Mammary epithelial cell (primary cell): ENCODE results near the gene OPTC.

Experiments used
- EZH2 ChIP-seq: IDR thresholded peaks from 2 replicates; pipeline ENCODE4 v1.6.1; 2012; ENCODE audit warnings: low read length, inconsistent platforms, borderline replicate concordance
- TF ChIP-seq, protein P1 (sequence below), 2 donors: IDR thresholded peaks in 1 of 2; conservative IDR thresholded peaks in 1 of 2; 2 replicates each; pipeline ENCODE4 v1.5.1; 2011 to 2012; ENCODE audit warnings: inconsistent platforms in 2 of 2, low read length in 2 of 2, mild to moderate bottlenecking in 2 of 2, control low read depth in 1 of 2, low read depth in 1 of 2; ENCODE audit not compliant: insufficient read depth in 1 of 2; ENCODE audit errors: extremely low read depth in 1 of 2

DNA sequence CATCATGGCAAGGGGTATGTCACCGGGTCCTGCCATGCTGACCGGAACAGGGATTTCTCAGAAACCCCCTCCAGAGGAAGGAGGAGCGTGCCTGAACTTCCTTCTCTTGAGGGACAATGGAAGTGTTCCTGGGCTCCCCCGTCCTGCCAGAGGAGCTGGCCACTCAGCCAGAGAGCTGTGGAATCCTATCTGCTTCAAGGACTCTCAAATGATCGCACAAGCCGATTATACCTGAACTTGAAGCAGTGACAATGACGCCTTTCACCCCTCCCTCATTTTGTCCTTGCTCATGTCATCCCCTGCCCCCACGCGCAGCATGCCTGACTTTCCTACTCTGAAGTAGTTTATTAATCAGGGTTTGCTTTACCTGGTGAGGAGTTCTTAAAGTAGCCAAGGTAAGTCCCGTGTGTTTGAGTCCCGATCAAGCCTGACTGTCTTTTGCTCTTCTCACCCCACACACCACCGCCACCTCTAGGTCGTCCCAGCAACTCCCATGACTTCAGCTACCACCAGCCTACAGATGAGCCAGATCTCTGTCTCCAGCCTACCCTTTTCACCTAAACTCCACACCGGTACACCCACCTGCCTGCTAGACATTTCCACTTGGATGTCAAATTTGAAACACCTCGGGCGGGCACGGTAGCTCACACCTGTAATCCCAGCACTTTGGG lies 43.3 kb upstream of the OPTC start:
- TF ChIP-seq, protein P1, sequence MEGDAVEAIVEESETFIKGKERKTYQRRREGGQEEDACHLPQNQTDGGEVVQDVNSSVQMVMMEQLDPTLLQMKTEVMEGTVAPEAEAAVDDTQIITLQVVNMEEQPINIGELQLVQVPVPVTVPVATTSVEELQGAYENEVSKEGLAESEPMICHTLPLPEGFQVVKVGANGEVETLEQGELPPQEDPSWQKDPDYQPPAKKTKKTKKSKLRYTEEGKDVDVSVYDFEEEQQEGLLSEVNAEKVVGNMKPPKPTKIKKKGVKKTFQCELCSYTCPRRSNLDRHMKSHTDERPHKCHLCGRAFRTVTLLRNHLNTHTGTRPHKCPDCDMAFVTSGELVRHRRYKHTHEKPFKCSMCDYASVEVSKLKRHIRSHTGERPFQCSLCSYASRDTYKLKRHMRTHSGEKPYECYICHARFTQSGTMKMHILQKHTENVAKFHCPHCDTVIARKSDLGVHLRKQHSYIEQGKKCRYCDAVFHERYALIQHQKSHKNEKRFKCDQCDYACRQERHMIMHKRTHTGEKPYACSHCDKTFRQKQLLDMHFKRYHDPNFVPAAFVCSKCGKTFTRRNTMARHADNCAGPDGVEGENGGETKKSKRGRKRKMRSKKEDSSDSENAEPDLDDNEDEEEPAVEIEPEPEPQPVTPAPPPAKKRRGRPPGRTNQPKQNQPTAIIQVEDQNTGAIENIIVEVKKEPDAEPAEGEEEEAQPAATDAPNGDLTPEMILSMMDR (conservative IDR thresholded peaks at IDR 0.05 in 1 of 2, IDR thresholded peaks at IDR 0.05 in 1 of 2; ENCODE audit: extremely low read depth in 1 of 2, insufficient read depth in 1 of 2, low read depth in 1 of 2, low read length in 2 of 2), result no peak
- TF ChIP-seq EZH2, result no peak
